ENCODE results near the gene FBXL14.
A peak's percentile ranks its signal among the peaks of the same experiment; 100 is the strongest.

The FBXL14 gene

DNA sequence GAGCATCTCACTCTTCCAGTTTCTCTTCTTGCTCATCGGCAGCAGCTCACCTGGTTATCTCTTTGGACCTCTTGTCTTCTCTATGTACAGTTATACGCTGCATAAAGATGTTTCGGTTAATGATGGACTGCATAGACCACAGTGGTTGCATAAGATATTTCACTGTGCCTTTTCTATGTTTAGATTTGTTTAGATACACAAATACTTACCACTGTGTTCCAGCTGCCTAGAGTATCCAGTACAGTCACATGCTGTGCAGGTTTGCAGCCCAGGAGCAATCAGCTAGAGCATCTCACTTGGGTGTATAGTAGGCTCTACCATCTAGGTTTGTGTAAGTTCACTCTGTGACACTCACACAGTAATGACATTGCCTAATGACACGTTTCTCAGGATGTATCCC, 57.6 kb downstream of the FBXL14 start:
- no peak overlapping the region for H3K4me2 ChIP-seq (ENCODE audit: low read length, poor library complexity, severe bottlenecking)
- H3K79me1 ChIP-seq (replicated peaks; ENCODE audit: low read length, poor library complexity, severe bottlenecking), result peaks cover 14% of the 10 kb centered on the region
- no peak overlapping the region for H4K8ac ChIP-seq (ENCODE audit: low read length)
- no peak overlapping the region for H2BK120ac ChIP-seq (ENCODE audit: low read depth, low read length)
- no peak overlapping the region for H2BK12ac ChIP-seq (ENCODE audit: low read length in 2 of 2)
- H3K4me3 ChIP-seq (ENCODE audit: insufficient read depth in 1 of 2, low read depth in 1 of 2, low read length in 2 of 2), result no peak overlapping the region
- peaks cover 29% of the 10 kb centered on the region for H3K4me1 ChIP-seq (ENCODE audit: control insufficient read depth, insufficient read depth, low read depth, low read length)
- no peak overlapping the region for H4K91ac ChIP-seq (ENCODE audit: low read length)
- H3K27ac ChIP-seq (ENCODE audit: low read length, poor library complexity, severe bottlenecking), result no peak overlapping the region
- no peak overlapping the region for H3K4ac ChIP-seq (ENCODE audit: low read depth in 1 of 2, low read length in 2 of 2)
- 94% methylated on average over 2 of the region's 4 CpGs for WGBS
- peaks cover 0 to 3% of the 10 kb centered on the region in 2 experiments for H3K36me3 ChIP-seq (ENCODE audit: control insufficient read depth in 1 of 2, insufficient read depth in 2 of 2, low read depth in 1 of 2, low read length in 2 of 2)
- no peak overlapping the region for H3K23ac ChIP-seq (ENCODE audit: low read length in 2 of 2)
- no peak overlapping the region for H2BK5ac ChIP-seq (ENCODE audit: low read depth, low read length, poor library complexity, severe bottlenecking)
- no peak overlapping the region for H3K14ac ChIP-seq (ENCODE audit: low read length in 2 of 2)
- no peak overlapping the region for H3K9ac ChIP-seq (ENCODE audit: low read length)
- DNase-seq, result peak; percentile 55
- H3K9me3 ChIP-seq (ENCODE audit: control insufficient read depth, low read length), result no peaks in the 10 kb centered on the region
- H3K27me3 ChIP-seq (ENCODE audit: control insufficient read depth in 1 of 2, insufficient read depth in 1 of 2, low read length in 2 of 2), result no peaks in the 10 kb centered on the region
- no peak overlapping the region for H2BK15ac ChIP-seq (ENCODE audit: low read depth, poor library complexity, severe bottlenecking)
- no peak overlapping the region for H2AFZ ChIP-seq (ENCODE audit: low read depth, low read length)
- H2AK5ac ChIP-seq (ENCODE audit: low read length, severe bottlenecking), result no peak overlapping the region
- H3K18ac ChIP-seq (ENCODE audit: low read depth in 1 of 2, low read length in 2 of 2), result no peak overlapping the region

DNA sequence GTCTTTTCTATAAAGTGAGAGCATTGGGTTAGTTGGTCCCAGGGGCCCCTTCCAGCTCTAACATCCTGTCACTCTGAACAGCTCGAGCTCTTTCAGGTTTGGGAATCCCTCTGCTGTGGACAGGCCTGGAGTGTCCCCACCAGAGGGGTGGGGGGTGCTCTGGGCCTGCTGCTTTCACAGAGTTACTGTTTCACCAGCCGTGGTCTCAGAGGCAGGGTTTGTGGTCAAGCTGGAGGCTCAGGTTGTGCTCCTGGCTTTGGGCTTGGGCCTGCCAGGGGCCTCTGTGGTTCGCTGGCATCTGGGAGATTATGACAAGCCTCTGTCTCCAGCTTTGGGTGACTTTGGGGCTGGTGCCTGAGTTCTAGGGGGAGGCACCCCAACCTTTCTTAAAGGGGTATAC, 59.6 kb downstream of the FBXL14 start:
- H2BK5ac ChIP-seq (ENCODE audit: low read depth, low read length, poor library complexity, severe bottlenecking), result no peak overlapping the region
- no peak for DNase-seq
- peaks cover 0 to 3% of the 10 kb centered on the region in 2 experiments for H3K36me3 ChIP-seq (ENCODE audit: control insufficient read depth in 1 of 2, insufficient read depth in 2 of 2, low read depth in 1 of 2, low read length in 2 of 2)

GRCh38 chr12:1533602-1534304, 60.6 kb downstream of the FBXL14 start:
- Histone ChIP-seq H3K27me3 (ENCODE audit: control insufficient read depth in 1 of 2, insufficient read depth in 1 of 2, low read length in 2 of 2) (no peaks in the 10 kb centered on the region), H4K91ac (ENCODE audit: low read length) (no peak overlapping the region), H3K79me1 (replicated peaks; ENCODE audit: low read length, poor library complexity, severe bottlenecking) (peaks cover 10% of the 10 kb centered on the region), H3K14ac (ENCODE audit: low read length in 2 of 2) (no peak overlapping the region), H2AK5ac (ENCODE audit: low read length, severe bottlenecking) (no peak overlapping the region), H3K18ac (ENCODE audit: low read depth in 1 of 2, low read length in 2 of 2) (no peak overlapping the region), H4K8ac (ENCODE audit: low read length) (no peak overlapping the region), H3K23ac (ENCODE audit: low read length in 2 of 2) (no peak overlapping the region), H3K36me3 (ENCODE audit: control insufficient read depth in 1 of 2, insufficient read depth in 2 of 2, low read depth in 1 of 2, low read length in 2 of 2) (no peaks in the 10 kb centered on the region), H2BK5ac (ENCODE audit: low read depth, low read length, poor library complexity, severe bottlenecking) (no peak overlapping the region), H3K4me2 (ENCODE audit: low read length, poor library complexity, severe bottlenecking) (peak overlapping the region; percentile 61), H3K27ac (ENCODE audit: low read length, poor library complexity, severe bottlenecking) (peak overlapping the region; percentile 41), H3K4ac (ENCODE audit: low read depth in 1 of 2, low read length in 2 of 2) (no peak overlapping the region), H2AFZ (ENCODE audit: low read depth, low read length) (no peak overlapping the region), H2BK12ac (ENCODE audit: low read length in 2 of 2) (no peak overlapping the region), H2BK120ac (ENCODE audit: low read depth, low read length) (no peak overlapping the region), H2BK15ac (ENCODE audit: low read depth, poor library complexity, severe bottlenecking) (no peak overlapping the region), H3K4me1 (ENCODE audit: control insufficient read depth, insufficient read depth, low read depth, low read length) (peaks cover 37% of the 10 kb centered on the region), H3K9ac (ENCODE audit: low read length) (peak overlapping the region; percentile 63), H3K4me3 (ENCODE audit: insufficient read depth in 1 of 2, low read depth in 1 of 2, low read length in 2 of 2) (peak overlapping the region in 1 of 2 experiments; percentile 87), H3K9me3 (ENCODE audit: control insufficient read depth, low read length) (no peaks in the 10 kb centered on the region)
- 74% methylated on average over 16 of the region's 16 CpGs for WGBS
- DNase-seq, result no peak

More for the DNA sequence above, 59.6 kb downstream of the FBXL14 start:
- H2BK120ac ChIP-seq (ENCODE audit: low read depth, low read length), result no peak overlapping the region
- WGBS, result 74% methylated on average over 3 of the region's 3 CpGs
- no peak overlapping the region for H3K14ac ChIP-seq (ENCODE audit: low read length in 2 of 2)
- H3K18ac ChIP-seq (ENCODE audit: low read depth in 1 of 2, low read length in 2 of 2), result peak overlapping the region in 1 of 2 experiments; percentile 54
- peak overlapping the region; percentile 29 for H4K8ac ChIP-seq (ENCODE audit: low read length)
- H2AFZ ChIP-seq (ENCODE audit: low read depth, low read length), result no peak overlapping the region
- no peaks in the 10 kb centered on the region for H3K9me3 ChIP-seq (ENCODE audit: control insufficient read depth, low read length)
- H3K23ac ChIP-seq (ENCODE audit: low read length in 2 of 2), result no peak overlapping the region
- peak overlapping the region; percentile 30 for H3K27ac ChIP-seq (ENCODE audit: low read length, poor library complexity, severe bottlenecking)
- H2BK12ac ChIP-seq (ENCODE audit: low read length in 2 of 2), result peak overlapping the region in 1 of 2 experiments; percentile 5
- peak overlapping the region; percentile 26 for H2BK15ac ChIP-seq (ENCODE audit: low read depth, poor library complexity, severe bottlenecking)
- H3K27me3 ChIP-seq (ENCODE audit: control insufficient read depth in 1 of 2, insufficient read depth in 1 of 2, low read length in 2 of 2), result no peaks in the 10 kb centered on the region
- peaks cover 15% of the 10 kb centered on the region for H3K79me1 ChIP-seq (replicated peaks; ENCODE audit: low read length, poor library complexity, severe bottlenecking)
- H4K91ac ChIP-seq (ENCODE audit: low read length), result no peak overlapping the region
- no peak overlapping the region for H3K4me3 ChIP-seq (ENCODE audit: insufficient read depth in 1 of 2, low read depth in 1 of 2, low read length in 2 of 2)
- peaks cover 33% of the 10 kb centered on the region for H3K4me1 ChIP-seq (ENCODE audit: control insufficient read depth, insufficient read depth, low read depth, low read length)
- no peak overlapping the region for H2AK5ac ChIP-seq (ENCODE audit: low read length, severe bottlenecking)
- H3K4ac ChIP-seq (ENCODE audit: low read depth in 1 of 2, low read length in 2 of 2), result no peak overlapping the region
- no peak overlapping the region for H3K4me2 ChIP-seq (ENCODE audit: low read length, poor library complexity, severe bottlenecking)
- no peak overlapping the region for H3K9ac ChIP-seq (ENCODE audit: low read length)

- no peaks in the 10 kb centered on the region for H3K9me3 ChIP-seq (ENCODE audit: control insufficient read depth, low read length)
- peak overlapping the region; percentile 63 for H3K9ac ChIP-seq (ENCODE audit: low read length)
- no peak overlapping the region for H2BK5ac ChIP-seq (ENCODE audit: low read depth, low read length, poor library complexity, severe bottlenecking)
- no peak overlapping the region for H2AFZ ChIP-seq (ENCODE audit: low read depth, low read length)
- no peak overlapping the region for H3K4ac ChIP-seq (ENCODE audit: low read depth in 1 of 2, low read length in 2 of 2)
- DNase-seq, result no peak
- H3K36me3 ChIP-seq (ENCODE audit: control insufficient read depth in 1 of 2, insufficient read depth in 2 of 2, low read depth in 1 of 2, low read length in 2 of 2), result no peaks in the 10 kb centered on the region
- H4K8ac ChIP-seq (ENCODE audit: low read length), result no peak overlapping the region
- H4K91ac ChIP-seq (ENCODE audit: low read length), result no peak overlapping the region
- WGBS, result 92% methylated on average over 7 of the region's 9 CpGs
- H3K27ac ChIP-seq (ENCODE audit: low read length, poor library complexity, severe bottlenecking), result no peak overlapping the region
- H2BK120ac ChIP-seq (ENCODE audit: low read depth, low read length), result no peak overlapping the region
- no peak overlapping the region for H2BK12ac ChIP-seq (ENCODE audit: low read length in 2 of 2)
- no peak overlapping the region for H3K23ac ChIP-seq (ENCODE audit: low read length in 2 of 2)
- H3K27me3 ChIP-seq (ENCODE audit: control insufficient read depth in 1 of 2, insufficient read depth in 1 of 2, low read length in 2 of 2), result no peaks in the 10 kb centered on the region
- peaks cover 38% of the 10 kb centered on the region for H3K4me1 ChIP-seq (ENCODE audit: control insufficient read depth, insufficient read depth, low read depth, low read length)
- H3K14ac ChIP-seq (ENCODE audit: low read length in 2 of 2), result no peak overlapping the region
- H3K79me1 ChIP-seq (replicated peaks; ENCODE audit: low read length, poor library complexity, severe bottlenecking), result peaks cover 9% of the 10 kb centered on the region
- H2BK15ac ChIP-seq (ENCODE audit: low read depth, poor library complexity, severe bottlenecking), result no peak overlapping the region
- H3K4me2 ChIP-seq (ENCODE audit: low read length, poor library complexity, severe bottlenecking), result no peak overlapping the region
- no peak overlapping the region for H3K18ac ChIP-seq (ENCODE audit: low read depth in 1 of 2, low read length in 2 of 2)
- H3K4me3 ChIP-seq (ENCODE audit: insufficient read depth in 1 of 2, low read depth in 1 of 2, low read length in 2 of 2), result peak overlapping the region in 1 of 2 experiments; percentile 87
- H2AK5ac ChIP-seq (ENCODE audit: low read length, severe bottlenecking), result no peak overlapping the region
Measured at GRCh38 chr12:1533205-1533601, 61.2 kb downstream of the FBXL14 start.

Measured in mesenchymal stem cell (in vitro differentiated cells and primary cell).